ENCODE data around the gene RNU6-8.

GRCh38 chr14:32190673-32191072, 12.4 kb downstream of the RNU6-8 start:
- TF ChIP-seq EZH2phosphoT487 (IDR thresholded peaks at IDR 0.05; ENCODE audit: borderline replicate concordance, low read length) (no peak), CTCF (conservative IDR thresholded peaks at IDR 0.05; ENCODE audit: low read depth, low read length) (no peak), EZH2 (IDR thresholded peaks at IDR 0.05; ENCODE audit: low read length, unreplicated experiment) (no peak)

Data from PC-3 (cell line).